ENCODE results near the gene TSPAN11.

The TSPAN11 gene

DNA sequence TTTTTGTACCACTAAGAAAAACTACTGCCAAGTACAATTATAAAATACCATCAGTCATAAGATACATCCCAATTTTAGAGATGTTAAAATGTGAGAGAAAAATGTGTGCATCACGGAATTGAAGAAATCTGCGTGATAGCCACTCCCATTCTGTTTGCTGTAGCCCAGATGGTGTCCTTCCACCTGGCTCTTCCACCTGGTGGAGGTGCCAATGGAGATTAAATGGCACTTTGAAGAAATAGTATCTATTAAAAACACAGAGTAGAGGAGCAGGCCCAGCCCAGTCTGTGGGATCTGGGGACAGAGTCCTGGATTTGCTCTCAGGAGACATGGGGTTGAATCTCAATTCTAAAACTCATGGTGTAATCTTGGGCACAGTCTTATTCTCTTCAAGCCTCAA lies 35.5 kb downstream of the TSPAN11 start:
- DNase-seq = no peak

DNA sequence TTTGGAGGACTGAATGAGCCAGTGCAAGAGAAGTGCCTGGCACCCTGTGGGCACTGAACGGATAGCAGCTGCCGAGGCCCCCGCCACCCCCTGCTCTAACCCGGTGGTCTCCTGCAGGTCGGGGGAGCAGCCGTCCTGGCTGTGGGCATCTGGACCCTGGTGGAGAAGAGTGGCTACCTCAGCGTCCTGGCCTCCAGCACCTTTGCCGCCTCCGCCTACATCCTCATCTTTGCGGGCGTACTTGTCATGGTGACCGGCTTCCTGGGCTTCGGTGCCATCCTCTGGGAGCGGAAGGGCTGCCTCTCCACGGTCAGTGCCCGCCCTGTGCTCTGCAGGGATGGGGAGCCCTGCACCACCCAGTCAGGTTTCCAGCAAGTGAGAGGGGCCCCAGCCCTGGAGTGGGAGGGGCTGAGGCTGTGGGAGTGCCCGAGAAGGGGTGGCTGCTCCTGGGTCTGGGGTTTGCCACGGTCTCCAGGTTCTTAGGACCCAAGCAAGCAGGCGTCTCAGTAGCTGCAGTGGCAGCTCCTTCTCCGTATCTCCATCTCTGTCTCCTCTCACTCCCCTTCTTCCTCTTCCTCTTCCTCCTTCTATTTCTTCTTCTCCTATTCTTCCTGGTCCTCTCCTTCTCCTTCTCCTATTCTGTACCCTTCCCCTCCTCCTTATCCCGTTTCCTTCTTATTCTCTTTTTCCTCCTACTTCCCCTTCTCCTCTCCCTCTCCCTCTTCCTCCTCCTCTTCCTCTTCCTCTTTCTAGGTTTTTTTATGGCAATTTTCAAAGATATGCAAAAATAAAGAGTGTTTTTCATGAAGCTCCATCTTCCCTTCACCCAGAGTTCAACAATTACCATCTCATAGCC lies 37.4 kb downstream of the TSPAN11 start:
- DNase-seq = no peak

- no peak for DNase-seq
Observed at GRCh38 chr12:30964896-30965612, 38.5 kb downstream of the TSPAN11 start.

- DNase-seq = no peak
Observed at GRCh38 chr12:30965613-30965985, 39.1 kb downstream of the TSPAN11 start.

GRCh38 chr12:30967026-30967425 lies 40.5 kb downstream of the TSPAN11 start:
- no peak for DNase-seq

GRCh38 chr12:30968211-30968610 lies 41.7 kb downstream of the TSPAN11 start:
- DNase-seq = no peak

GRCh38 chr12:30969006-30969405 lies 42.5 kb downstream of the TSPAN11 start:
- DNase-seq = no peak

DNA sequence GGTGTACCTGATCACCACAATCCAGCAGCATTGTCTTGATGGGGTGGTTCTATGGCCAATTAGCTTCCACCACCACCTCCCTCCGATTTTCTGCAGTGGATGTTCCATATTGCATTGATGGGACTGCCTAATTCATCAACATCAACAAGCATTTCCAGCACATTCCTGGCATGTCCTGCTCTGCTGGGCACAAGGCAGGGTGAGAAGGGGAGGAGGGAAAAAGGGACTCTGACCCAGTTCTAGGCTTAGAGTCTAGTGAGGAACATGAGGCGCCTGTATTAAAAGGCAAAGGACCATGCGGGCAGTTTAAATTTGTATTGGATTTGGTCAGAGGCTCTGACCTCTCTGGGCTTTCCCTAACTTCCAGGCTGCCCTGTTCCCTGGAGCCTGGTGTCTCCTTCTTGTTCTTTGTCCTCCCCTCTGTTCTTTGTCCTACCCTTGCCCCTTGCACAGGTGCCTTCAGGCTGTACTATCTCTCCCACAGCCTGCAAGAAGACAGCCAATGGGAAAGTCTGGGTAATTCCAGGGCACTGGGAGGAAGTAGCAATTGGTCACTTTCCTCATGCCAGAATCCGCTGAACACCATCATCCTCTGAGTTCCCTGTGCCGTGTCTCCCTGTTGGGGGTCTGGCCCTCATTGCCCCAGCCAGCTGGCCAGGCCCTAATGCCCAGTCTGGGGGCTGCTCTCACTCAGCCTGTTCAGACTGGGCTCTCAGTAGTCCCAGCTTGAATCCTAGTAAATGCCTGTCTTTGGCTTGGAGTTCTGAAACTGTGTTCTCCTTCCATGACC lies 43.3 kb downstream of the TSPAN11 start:
- DNase-seq = no peak

DNA sequence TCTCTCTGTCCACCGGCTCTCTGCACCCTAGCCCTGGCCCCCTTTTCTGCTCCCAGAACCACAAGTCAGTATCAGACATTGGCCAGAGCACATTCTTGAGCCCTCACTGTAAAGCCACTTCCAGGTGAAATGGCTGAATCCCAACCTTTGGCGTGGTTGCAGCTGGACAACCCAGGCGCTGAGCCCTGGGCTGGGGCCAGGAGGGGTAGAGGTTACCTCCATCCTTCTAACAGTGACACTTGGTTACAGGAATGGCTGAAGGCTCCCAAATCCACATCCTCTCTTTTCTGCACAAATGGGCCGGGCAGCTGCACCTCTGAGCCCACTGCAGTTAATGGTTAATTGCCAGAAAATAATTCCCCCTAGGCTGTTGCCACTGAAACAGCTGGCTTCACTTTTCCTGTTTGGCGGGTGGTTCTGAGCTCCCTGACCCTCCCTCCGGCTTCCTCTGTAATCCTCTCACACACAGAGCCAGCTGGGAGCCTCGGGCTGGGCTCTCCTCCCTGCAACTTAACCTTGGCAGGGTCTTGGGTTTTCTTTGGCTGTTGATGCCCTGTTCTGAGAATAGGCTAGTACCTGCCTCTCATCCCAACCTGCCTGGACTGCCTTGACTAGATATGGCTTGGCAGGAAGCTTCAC lies 44.1 kb downstream of the TSPAN11 start:
- peak; percentile 72 for DNase-seq

- no peak for DNase-seq
Observed at GRCh38 chr12:30972035-30972434, 45.5 kb downstream of the TSPAN11 start.

DNA sequence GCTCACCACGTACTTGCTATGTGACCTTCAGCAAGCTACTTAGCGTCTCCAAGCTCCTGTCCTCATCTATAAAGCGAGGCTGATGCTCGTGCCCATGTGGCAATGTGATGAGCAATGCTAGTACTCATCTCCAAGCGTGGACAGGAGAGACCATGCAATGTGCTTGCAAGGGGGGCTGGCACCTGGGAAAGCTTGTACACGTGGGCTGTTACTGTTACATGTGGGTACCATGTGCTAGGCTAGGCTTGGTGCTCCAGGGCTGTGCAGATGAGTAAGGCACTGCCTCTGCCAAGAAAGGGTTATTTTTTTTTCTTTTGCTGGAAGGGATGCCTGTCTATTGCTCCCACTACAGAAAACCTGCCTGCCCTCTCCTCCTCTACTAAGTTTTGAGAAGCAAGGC lies 46.6 kb downstream of the TSPAN11 start:
- no peak for DNase-seq

DNA sequence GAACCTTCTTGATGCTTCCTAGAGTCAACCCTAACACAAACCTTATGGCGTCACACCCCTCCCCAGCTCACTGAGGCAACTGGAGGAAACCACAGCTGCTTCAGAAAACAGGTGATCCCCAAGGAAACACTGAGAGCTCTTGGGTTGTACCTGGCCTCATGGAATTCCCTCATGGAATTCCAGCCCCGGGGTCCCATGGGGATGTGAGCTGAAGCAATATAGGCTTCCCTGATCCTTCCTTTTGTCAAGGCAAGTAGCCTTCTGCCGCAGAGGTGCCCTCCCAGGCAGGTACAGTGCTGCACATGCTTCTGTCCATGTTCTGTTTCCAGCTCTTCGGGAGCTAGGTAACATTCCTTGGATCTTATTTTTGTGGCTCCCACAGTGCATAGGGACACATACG lies 47.3 kb downstream of the TSPAN11 start:
- no peak for DNase-seq

DNA sequence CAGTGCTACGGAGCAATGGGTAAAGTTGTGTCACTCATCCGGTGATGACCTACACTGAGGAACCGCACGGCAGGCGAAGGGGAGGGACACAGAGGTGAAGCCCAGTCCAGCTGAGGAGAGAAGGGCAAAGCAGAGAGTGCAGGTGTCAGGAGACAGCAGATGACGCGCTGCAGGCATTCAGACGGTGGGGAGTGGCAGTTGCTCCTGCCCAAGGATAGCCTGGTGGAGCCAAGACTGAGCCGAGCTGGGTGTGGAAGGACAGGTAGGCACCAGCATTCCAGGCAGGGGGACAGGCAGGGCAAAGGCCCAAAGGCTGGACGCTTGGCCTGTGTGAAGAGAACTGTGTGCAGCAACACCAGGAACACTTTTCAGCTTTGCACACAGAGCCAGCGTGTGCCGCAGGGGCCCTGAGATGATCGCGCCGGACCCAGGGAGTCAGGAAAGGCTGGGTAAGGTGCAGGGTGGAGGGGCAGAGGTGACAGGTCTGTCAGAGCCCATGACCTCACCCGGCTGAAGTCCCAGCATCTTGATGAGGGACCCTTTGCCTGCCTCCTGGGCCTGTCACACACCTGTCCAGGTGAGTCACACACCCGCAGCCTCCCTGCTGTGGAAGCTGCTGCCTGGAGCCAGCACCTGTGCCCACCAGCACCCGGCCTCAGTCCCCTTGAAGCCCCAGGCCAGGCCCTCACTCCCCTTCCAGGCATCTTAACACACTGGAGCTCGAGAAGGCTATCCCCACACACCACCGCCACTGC lies 48.4 kb downstream of the TSPAN11 start:
- DNase-seq = no peak

DNA sequence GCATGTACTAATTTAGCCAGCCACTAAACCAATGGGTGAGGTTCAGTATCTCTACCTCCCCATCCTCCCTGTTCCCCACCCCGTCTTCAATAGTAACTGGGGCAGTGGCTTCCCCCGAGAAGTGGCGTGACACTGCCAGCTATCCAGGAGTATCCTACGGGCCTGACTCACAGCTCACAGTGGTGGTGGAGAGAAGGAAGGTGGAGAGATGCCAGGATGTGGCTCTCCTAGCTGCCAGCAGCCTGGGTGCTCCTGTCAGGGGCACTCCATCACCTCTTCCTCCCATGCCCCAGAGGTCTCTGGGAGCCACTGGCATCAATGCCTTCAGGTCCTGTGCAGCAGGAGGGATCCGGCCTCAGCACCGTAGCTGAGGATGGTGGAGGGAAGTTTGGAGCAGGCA lies 49.0 kb downstream of the TSPAN11 start:
- DNase-seq = no peak

- no peak for DNase-seq
Observed at GRCh38 chr12:30976206-30976605, 49.7 kb downstream of the TSPAN11 start.

- no peak for DNase-seq
Observed at GRCh38 chr12:30977124-30977523, 50.6 kb downstream of the TSPAN11 start.

DNA sequence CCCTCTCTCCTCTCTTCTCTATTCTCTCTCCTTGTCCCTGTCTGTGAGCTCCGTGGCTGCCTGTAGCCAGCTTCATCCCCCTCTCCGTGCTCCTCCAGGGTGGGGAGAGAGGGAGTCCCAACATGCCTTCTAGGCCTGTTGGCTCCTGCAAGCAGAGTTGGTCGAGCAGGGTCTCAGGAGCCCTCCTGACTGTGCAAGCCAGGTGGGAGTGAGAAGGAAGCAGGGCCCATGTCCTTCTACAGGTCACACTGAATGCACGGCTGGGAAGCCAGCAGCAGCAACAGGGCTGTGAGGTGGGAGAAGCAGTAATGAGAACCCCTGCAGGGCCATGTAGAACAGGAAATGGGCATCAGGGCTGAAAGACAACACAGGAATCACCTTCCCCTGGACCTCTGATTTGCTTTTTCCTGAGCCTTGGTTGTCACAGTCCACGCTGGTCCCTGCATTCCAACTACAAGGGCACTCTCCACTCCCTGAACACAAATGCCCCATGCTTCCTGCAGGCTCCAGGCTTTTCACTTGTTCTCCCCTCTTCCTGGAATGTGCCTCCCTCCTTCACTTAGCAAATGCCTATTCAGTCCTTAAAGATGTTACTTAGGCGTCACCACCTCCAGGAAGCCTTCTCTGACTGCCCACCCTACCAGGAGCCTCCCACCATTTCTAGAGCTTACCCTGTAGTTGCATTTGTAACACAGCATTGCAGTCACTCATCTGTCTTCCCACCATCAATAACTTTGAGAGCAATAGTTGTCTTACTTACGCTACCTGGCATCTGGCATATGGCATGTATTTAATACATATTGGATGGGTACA lies 51.2 kb downstream of the TSPAN11 start:
- DNase-seq = no peak

- DNase-seq = no peak
Observed at GRCh38 chr12:30978639-30979038, 52.1 kb downstream of the TSPAN11 start.

- no peak for DNase-seq
Observed at GRCh38 chr12:30979371-30980259, 53.1 kb downstream of the TSPAN11 start.

GRCh38 chr12:30980955-30981662 lies 54.6 kb downstream of the TSPAN11 start:
- DNase-seq = no peak

All from DMS79 treated with DMSO at 0.1 percent for 48 hours (cell line).